Adrenal gland (tissue), 5 donors: ENCODE data around the gene GRID1.

Source experiments
- POLR2A ChIP-seq, 2 donors: fragments of 450-650 bp; IDR thresholded peaks; one replicate each; pipeline ENCODE4 v1.6.1; 2017; ENCODE audit warnings: antibody characterized with exemption in 2 of 2, mild to moderate bottlenecking in 2 of 2, moderate library complexity in 1 of 2
- TF ChIP-seq, protein P1 (sequence below), 6 experiments: fragments of 450-650 bp in 4 of 6; fragments of 200-600 bp in 2 of 6; sonication (generic) in 1 of 6; IDR thresholded peaks; 1 replicate in 5 of 6; 2 replicates in 1 of 6; pipeline versions ENCODE4 v1.5.1 to v1.8.0; 2016 to 2021; ENCODE audit warnings: antibody characterized with exemption in 6 of 6, mild to moderate bottlenecking in 2 of 6, moderate library complexity in 1 of 6
- donor health status: DM: no; HTN: no; CAD: no.

DNA sequence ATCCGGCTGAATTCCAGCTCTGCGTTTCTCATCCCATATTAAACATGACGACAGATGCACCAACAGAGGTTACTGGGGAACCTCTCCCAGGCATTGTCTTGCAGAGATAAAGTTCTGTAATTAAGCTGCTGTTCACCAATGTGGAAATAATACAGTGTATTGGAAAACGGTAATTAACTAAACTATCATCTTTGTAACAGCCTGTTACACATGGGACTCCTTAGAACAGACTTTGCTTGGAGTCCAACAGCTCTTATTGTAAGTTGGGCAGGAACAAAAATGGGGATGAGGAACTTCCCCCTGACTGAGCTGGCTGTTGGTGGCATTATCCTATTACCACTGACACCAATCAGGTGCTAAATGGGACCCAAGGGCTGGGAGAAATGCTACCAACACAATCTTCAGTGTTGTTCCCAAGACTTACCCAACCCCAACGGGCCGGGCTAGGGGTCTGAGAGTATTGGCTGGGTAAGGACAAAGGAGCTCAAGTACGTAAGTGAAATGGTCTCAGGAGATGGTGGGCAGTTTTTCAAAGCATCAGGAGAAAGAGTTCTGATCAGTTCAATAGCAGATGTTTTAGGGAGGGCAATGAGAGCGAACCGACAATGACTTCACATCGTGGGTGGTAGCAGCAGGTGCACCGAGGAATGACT, 759.4 kb downstream of the GRID1 start:
- TF ChIP-seq, protein P1, sequence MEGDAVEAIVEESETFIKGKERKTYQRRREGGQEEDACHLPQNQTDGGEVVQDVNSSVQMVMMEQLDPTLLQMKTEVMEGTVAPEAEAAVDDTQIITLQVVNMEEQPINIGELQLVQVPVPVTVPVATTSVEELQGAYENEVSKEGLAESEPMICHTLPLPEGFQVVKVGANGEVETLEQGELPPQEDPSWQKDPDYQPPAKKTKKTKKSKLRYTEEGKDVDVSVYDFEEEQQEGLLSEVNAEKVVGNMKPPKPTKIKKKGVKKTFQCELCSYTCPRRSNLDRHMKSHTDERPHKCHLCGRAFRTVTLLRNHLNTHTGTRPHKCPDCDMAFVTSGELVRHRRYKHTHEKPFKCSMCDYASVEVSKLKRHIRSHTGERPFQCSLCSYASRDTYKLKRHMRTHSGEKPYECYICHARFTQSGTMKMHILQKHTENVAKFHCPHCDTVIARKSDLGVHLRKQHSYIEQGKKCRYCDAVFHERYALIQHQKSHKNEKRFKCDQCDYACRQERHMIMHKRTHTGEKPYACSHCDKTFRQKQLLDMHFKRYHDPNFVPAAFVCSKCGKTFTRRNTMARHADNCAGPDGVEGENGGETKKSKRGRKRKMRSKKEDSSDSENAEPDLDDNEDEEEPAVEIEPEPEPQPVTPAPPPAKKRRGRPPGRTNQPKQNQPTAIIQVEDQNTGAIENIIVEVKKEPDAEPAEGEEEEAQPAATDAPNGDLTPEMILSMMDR (IDR thresholded peaks at IDR 0.05) = no peak
- no peak for TF ChIP-seq POLR2A (IDR thresholded peaks at IDR 0.05)
